Thoracic aorta (tissue), 2 donors: Measurements from ENCODE around the gene HSDL1. TPM values are rescaled to one million over a fixed set of nuclear protein-coding genes. Genes with fewer than 3 reads are reported as not detected.
A peak's percentile ranks its signal among the peaks of the same experiment; 100 is the strongest.

Experiments used
- ATAC-seq: fragments of 150-250 bp; one replicate; pipeline ENCODE4 v1.8.0; 2017; ENCODE audit warnings: low read depth; ENCODE audit not compliant: insufficient number of reproducible peaks, low FRiP score
- DNase-seq: peaks from one replicate; pipeline ENCODE4 v3.0.0-alpha.2; 2020; ENCODE audit warnings: low spot score
- H3K27ac ChIP-seq, 2 donors: fragments of 200-600 bp; sonication (generic); 1 replicate in 1 of 2; 2 replicates in 1 of 2; pipeline ENCODE4 v1.5.1; 2016; ENCODE audit warnings: mild to moderate bottlenecking in 2 of 2, moderate library complexity in 2 of 2
- H3K27me3 ChIP-seq: fragments of 200-600 bp; sonication (generic); replicated peaks from 2 replicates; pipeline ENCODE4 v1.6.0; 2016; ENCODE audit warnings: mild to moderate bottlenecking; ENCODE audit not compliant: insufficient read depth
- H3K36me3 ChIP-seq: fragments of 200-600 bp; sonication (generic); one replicate; pipeline ENCODE4 v1.5.1; 2016
- H3K4me1 ChIP-seq, 2 donors: fragments of 200-600 bp; sonication (generic); 1 replicate in 1 of 2; 2 replicates in 1 of 2; pipeline versions ENCODE4 v1.5.1 to v1.6.0; 2016; ENCODE audit warnings: low read depth in 2 of 2, mild to moderate bottlenecking in 1 of 2; ENCODE audit not compliant: control insufficient read depth in 1 of 2
- H3K4me3 ChIP-seq: fragments of 200-600 bp; sonication (generic); 2 replicates; pipeline ENCODE4 v1.5.1; 2016; ENCODE audit warnings: mild to moderate bottlenecking
- H3K9me3 ChIP-seq: fragments of 200-600 bp; sonication (generic); 2 replicates; pipeline ENCODE4 v1.5.1; 2016
- total RNA-seq, 2 donors: library from RNA; depleted of rRNA; stranded (reverse); fragments of >200 nt; gene quantifications; one replicate each; pipeline versions ENCODE4 v1.1.0 to v1.2.3, GENCODE V29; 2016
- TF ChIP-seq, protein P1 (sequence below): fragments of 200-600 bp; sonication (generic); IDR thresholded peaks from one replicate; pipeline ENCODE4 v1.5.1; 2019; ENCODE audit warnings: antibody characterized with exemption

HSDL1 gene
- total RNA-seq, 2 donors from 2014 or later, result 7.2 to 14.4 TPM

DNA sequence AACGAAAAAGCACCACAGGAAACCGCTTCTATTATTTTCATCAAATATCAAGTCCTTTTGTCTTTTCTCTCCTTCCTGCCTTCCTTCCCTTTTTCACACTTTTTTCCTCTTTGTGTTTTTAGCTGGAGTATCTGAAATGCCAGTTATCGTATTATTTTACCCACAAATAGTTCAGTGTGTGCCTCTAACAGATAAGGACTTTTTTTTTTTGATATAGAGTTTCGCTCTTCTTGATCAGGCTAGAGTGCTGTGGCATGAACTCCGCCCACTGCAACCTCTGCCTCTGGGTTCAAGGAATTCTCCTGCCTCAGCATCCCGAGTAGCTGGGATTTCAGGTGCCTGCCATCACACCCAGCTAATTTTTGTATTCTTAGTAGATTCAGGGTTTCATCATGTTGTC lies 10.8 kb upstream of the HSDL1 start:
- Histone ChIP-seq H3K4me3 (no peak overlapping the region), H3K9me3 (no peaks in the 10 kb centered on the region), H3K4me1 (no peaks in the 10 kb centered on the region), H3K27me3 (peaks cover 6% of the 10 kb centered on the region), H3K36me3 (no peaks in the 10 kb centered on the region), H3K27ac (no peak overlapping the region)
- DNase-seq (no peak), ATAC-seq (no peak)
- TF ChIP-seq, protein P1, sequence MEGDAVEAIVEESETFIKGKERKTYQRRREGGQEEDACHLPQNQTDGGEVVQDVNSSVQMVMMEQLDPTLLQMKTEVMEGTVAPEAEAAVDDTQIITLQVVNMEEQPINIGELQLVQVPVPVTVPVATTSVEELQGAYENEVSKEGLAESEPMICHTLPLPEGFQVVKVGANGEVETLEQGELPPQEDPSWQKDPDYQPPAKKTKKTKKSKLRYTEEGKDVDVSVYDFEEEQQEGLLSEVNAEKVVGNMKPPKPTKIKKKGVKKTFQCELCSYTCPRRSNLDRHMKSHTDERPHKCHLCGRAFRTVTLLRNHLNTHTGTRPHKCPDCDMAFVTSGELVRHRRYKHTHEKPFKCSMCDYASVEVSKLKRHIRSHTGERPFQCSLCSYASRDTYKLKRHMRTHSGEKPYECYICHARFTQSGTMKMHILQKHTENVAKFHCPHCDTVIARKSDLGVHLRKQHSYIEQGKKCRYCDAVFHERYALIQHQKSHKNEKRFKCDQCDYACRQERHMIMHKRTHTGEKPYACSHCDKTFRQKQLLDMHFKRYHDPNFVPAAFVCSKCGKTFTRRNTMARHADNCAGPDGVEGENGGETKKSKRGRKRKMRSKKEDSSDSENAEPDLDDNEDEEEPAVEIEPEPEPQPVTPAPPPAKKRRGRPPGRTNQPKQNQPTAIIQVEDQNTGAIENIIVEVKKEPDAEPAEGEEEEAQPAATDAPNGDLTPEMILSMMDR, result no peak

DNA sequence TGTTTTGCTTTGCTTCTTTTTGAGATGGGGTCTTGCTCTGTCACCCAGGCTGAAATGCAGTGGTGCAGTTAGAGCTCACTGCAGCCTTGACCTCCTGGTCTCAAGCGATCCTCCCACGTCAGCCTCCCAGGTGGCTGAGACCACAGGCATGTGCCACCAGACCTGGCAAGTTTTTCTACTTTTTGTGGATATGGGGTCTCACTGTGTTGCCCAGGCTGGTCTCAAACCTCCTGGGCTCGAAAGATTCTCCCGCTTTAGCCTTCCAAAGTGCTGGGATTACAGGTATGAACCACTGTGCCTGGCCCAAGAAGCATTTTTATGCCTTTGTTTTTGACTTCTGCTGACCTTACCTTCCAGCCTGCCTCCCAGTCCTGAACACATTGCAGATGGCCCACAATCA lies 10.2 kb upstream of the HSDL1 start:
- H3K9me3 ChIP-seq, result no peaks in the 10 kb centered on the region

DNA sequence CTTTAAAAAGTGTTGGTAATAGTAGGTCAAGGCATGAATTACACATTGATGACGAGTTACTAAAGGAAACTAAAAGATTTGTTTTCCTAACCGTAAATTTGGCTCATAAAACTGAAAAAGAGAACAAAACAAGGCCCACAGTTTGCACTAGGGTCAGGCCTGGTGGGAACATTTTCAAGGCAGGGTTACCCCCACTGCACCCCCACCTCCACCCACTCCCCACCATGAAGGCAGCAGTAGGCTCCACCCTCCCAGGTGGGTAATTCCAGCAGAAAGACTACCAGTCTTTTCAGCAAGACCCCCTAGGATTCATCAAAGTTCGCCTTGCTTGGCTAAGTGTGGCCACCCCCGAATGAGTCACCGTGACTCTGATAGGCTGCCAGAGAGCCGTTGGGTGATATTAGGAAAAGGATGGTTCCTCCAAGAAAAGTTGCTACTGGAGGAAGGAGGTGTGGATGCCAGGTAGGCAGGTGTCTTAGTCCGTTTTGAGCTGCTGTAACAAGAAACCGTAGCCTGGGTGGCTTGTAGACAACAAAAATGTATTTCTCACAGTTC lies 8.8 kb upstream of the HSDL1 start:
- no peak for DNase-seq
- Histone ChIP-seq H3K36me3 (no peaks in the 10 kb centered on the region), H3K4me1 (no peaks in the 10 kb centered on the region), H3K4me3 (no peak overlapping the region), H3K27ac (no peak overlapping the region), H3K9me3 (no peaks in the 10 kb centered on the region), H3K27me3 (peaks cover 6% of the 10 kb centered on the region)
- no peak for ATAC-seq
- TF ChIP-seq, protein P1, result no peak

More for the DNA sequence above, 10.2 kb upstream of the HSDL1 start:
- H3K27me3 ChIP-seq, result peaks cover 6% of the 10 kb centered on the region
- TF ChIP-seq, protein P1, result no peak
- H3K4me3 ChIP-seq, result no peak overlapping the region
- DNase-seq (no peak), ATAC-seq (no peak)
- no peak overlapping the region for H3K27ac ChIP-seq
- H3K4me1 ChIP-seq, result no peaks in the 10 kb centered on the region
- H3K36me3 ChIP-seq, result no peaks in the 10 kb centered on the region

DNA sequence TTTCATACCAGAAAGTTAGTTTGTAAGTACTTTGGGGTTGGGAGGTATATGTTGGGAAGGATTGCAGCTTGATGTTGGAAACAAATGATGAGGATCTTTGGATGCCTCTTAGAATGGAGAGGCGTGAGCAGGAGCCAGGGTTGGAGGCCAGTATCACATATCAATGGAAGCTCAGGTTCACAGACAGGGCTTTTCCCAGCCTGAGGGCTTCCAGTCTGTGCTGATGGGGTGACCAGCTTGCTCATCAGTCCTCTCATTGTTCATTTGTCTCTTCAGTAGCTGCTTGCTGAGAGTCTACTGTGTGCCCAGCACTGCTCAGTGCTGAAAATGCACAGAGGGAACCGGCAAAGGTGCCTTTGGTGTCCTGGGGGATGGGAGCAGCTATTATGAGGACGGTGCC lies 5.9 kb upstream of the HSDL1 start:
- no peaks in the 10 kb centered on the region for H3K36me3 ChIP-seq

DNA sequence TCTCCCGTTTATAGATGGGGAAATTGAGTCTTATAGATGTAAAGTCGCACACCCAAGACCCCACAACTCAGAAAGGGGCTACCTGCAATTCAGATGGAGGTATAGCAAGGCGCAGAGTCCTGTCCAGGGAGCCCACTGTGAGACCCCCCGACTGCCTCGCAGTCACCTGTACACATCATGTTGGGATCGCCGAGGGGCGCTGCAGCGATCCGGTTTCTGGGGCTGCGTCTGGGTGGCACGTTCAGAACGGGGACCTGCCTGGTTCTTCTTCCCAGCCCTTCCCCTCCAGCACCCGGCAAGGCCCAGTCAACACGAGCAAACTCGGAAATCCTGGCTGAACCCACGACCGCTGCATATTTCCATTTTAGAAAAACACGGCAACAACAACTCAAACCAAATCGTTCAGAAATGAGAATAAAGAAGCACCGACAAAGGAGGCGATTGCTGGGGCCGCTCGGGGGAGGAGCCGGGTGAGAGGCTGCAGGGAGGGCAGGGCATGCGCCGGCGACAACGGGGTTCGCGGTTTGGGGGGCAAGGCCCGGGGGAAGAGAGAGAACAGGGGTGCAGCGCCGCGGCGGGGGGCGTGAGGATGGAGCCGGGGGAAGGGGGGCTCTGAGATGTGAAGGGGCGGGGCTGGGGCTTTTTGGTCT lies 643 bp downstream of the HSDL1 start:
- TF ChIP-seq, protein P1, result no peak
- H3K9me3 ChIP-seq, result no peaks in the 10 kb centered on the region
- ATAC-seq (no peak), DNase-seq (no peak)
- no peak overlapping the region for H3K27ac ChIP-seq
- no peaks in the 10 kb centered on the region for H3K27me3 ChIP-seq
- no peaks in the 10 kb centered on the region for H3K36me3 ChIP-seq
- H3K4me3 ChIP-seq, result peak overlapping the region; percentile 98
- H3K4me1 ChIP-seq, result peaks cover 3 to 13% of the 10 kb centered on the region in 2 donors

More for the DNA sequence above, 5.9 kb upstream of the HSDL1 start:
- Histone ChIP-seq H3K9me3 (no peaks in the 10 kb centered on the region), H3K4me3 (no peak overlapping the region), H3K4me1 (no peaks in the 10 kb centered on the region), H3K27ac (no peak overlapping the region), H3K27me3 (no peaks in the 10 kb centered on the region)
- ATAC-seq, result no peak
- TF ChIP-seq, protein P1, result no peak
- DNase-seq, result no peak
